Activated T-cell treated with anti-CD3 and anti-CD28 coated beads, Interleukin-2, amount 50 U/mL, for 4 hours (primary cell): ENCODE results near the gene MRPS18B. TPM values are rescaled to one million over a fixed set of nuclear protein-coding genes. Genes with fewer than 3 reads are reported as not detected.
"Not testable (repeated sequence)": the region's sequence is repeated elsewhere in the genome, so short reads cannot be mapped to it uniquely, and the experiment has no call there.

Source experiments
- ATAC-seq, 2 donors: fragments of 200-7000 bp; cut with Tn5 transposase; one replicate each; pipeline ENCODE4 v1.10.0; 2021
- DNase-seq: peaks from one replicate; pipeline ENCODE4 v3.0.0-alpha.2; 2020
- H3K27me3 Mint-ChIP-seq: one replicate; pipeline ENCODE4 v1.8.0; 2021; ENCODE audit warnings: low read depth, mixed read lengths
- H3K36me3 Mint-ChIP-seq: one replicate; pipeline ENCODE4 v1.8.0; 2022; ENCODE audit warnings: mixed read lengths; ENCODE audit not compliant: insufficient read depth
- H3K4me1 Mint-ChIP-seq: one replicate; pipeline ENCODE4 v1.8.0; 2021; ENCODE audit warnings: low read depth, mixed read lengths
- H3K4me3 Mint-ChIP-seq: one replicate; pipeline ENCODE4 v1.8.0; 2021; ENCODE audit warnings: mild to moderate bottlenecking, moderate library complexity, mixed read lengths
- H3K9me3 Mint-ChIP-seq: one replicate; pipeline ENCODE4 v1.8.0; 2021; ENCODE audit warnings: mixed read lengths
- total RNA-seq, 3 donors: library from RNA; stranded (reverse); gene quantifications; one replicate each; pipeline ENCODE4 v1.2.1, GENCODE V29; 2021

The MRPS18B gene
- total RNA-seq, 3 donors from 2014 or later, result 98.6 to 108 (median 103) TPM

GRCh38 chr6:30597315-30598144, 20.1 kb upstream of the MRPS18B start:
- H3K4me3 Mint-ChIP-seq, H3K9me3 Mint-ChIP-seq, H3K27me3 Mint-ChIP-seq: not testable (repeated sequence)
- Mint-ChIP-seq H3K36me3 (peaks cover 15% of the 10 kb centered on the region), H3K4me1 (peaks cover 17% of the 10 kb centered on the region)
- peak; percentile 85 to 89 for ATAC-seq
- peak; percentile 79 for DNase-seq

DNA sequence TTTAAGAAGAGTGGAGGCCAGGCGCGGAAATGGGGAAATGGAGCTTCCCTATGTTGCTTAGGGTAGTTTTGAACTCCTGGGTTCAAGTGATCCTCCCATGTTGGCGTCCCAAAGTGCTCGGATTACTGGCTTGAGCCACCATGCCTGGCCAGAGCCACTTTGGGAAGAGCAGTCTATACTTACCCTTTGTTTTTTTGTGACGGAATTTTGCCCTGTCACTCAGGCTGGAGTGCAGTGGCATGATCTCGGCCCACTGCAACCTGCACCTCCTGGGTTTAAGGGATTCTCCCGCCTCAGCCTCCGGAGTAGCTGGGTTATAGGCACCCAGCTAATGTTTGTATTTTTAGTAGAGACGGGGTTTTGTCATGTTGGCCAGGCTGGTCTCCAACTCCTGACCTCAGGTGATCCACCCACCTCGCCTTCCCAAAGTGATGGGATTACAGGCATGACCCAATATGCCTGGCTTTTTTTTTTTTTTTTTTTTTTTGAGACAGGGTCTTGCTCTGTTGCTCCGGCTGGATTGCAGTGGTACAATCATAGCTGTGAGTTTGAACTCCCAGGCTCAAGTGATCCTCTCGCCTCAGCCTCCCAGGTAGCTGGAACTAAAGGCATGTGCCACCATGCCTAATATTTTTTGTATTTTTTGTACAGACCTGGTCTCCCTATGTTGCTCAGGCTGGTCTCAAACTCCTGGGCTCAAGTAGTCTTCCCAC, 18.6 kb upstream of the MRPS18B start:
- ATAC-seq, result no peak
- no peak for DNase-seq
- H3K9me3 Mint-ChIP-seq, result no peaks in the 10 kb centered on the region
- peaks cover 25% of the 10 kb centered on the region for H3K4me1 Mint-ChIP-seq
- H3K4me3 Mint-ChIP-seq, result no peak overlapping the region
- peaks cover 27% of the 10 kb centered on the region for H3K36me3 Mint-ChIP-seq
- no peaks in the 10 kb centered on the region for H3K27me3 Mint-ChIP-seq

GRCh38 chr6:30599625-30600324, 17.9 kb upstream of the MRPS18B start:
- ATAC-seq (no peak), DNase-seq (no peak)
- no peak overlapping the region for H3K4me3 Mint-ChIP-seq
- H3K27me3 Mint-ChIP-seq, result no peaks in the 10 kb centered on the region
- H3K9me3 Mint-ChIP-seq, result no peaks in the 10 kb centered on the region
- peaks cover 31% of the 10 kb centered on the region for H3K36me3 Mint-ChIP-seq
- peaks cover 25% of the 10 kb centered on the region for H3K4me1 Mint-ChIP-seq

GRCh38 chr6:30600451-30600961, 17.1 kb upstream of the MRPS18B start:
- peaks cover 33% of the 10 kb centered on the region for H3K36me3 Mint-ChIP-seq
- no peaks in the 10 kb centered on the region for H3K27me3 Mint-ChIP-seq
- no peak for DNase-seq
- H3K4me3 Mint-ChIP-seq, result no peak overlapping the region
- ATAC-seq, result no peak
- H3K9me3 Mint-ChIP-seq, result no peaks in the 10 kb centered on the region
- peaks cover 23% of the 10 kb centered on the region for H3K4me1 Mint-ChIP-seq

- Mint-ChIP-seq H3K4me1 (peaks cover 26% of the 10 kb centered on the region), H3K27me3 (no peaks in the 10 kb centered on the region), H3K36me3 (peaks cover 40% of the 10 kb centered on the region), H3K4me3 (no peak overlapping the region), H3K9me3 (no peaks in the 10 kb centered on the region)
- DNase-seq (no peak), ATAC-seq (no peak)
Measured at GRCh38 chr6:30601436-30601814, 16.2 kb upstream of the MRPS18B start.

DNA sequence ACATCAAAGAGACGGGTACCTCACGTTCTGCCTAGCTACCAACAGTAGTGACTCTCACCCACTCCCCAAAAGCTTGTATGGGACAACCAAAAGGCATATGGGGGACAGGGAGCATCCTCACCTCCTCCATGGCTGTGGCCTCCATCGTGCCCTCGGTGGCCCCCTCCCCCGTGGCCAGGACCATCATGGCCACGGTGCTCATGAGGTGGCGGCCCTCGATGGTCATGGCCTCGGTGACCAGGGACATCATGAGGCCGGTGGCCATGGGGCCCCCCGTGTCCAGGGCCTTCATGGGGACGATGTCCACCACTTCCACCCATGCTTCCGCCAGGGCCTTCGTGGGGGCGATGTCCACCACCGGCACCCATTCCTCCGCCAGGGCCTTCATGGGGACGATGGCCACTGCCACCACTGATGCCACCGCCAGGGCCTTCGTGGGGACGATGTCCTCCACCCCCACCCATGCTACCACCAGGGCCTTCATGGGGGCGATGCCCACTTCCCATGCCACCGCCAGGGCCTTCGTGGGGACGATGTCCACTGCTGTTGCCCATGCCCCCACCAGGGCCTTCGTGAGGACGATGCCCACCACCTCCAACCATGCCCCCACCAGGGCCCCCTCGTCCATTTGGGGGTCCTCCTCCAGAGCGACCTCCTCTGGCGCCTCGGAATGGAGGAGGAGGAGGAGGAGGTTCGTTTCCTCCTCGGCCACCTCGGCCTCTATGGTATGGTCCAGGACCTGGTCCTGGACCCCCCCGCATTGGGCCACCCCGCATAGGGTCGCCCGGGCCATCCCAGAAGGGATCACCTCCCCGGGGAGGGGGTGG, 15.6 kb upstream of the MRPS18B start:
- no peak for ATAC-seq
- Mint-ChIP-seq H3K9me3 (no peaks in the 10 kb centered on the region), H3K36me3 (peaks cover 45% of the 10 kb centered on the region), H3K4me3 (no peak overlapping the region), H3K27me3 (no peaks in the 10 kb centered on the region), H3K4me1 (peaks cover 25% of the 10 kb centered on the region)
- DNase-seq, result no peak

DNA sequence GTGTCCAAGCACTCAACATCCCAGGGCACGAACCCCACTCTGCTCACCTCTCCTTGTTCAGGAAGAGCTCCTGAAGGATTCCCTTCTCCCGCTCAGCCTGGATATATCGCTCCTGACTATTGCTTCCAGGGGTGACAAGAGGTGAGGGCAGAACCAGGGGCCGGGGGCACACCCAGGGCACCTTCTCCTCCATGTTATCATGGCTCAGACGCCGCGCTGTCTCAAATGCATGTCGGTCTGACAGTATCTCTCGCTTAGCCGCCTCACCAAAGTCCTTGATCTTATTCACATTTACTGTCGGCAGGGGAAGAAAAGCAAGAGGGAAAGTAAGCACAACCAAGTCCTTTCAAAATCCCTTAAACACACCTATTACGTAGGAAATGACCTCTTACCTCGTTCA, 13.7 kb upstream of the MRPS18B start:
- DNase-seq (no peak), ATAC-seq (no peak)
- Mint-ChIP-seq H3K4me1 (peaks cover 26% of the 10 kb centered on the region), H3K36me3 (peaks cover 53% of the 10 kb centered on the region), H3K9me3 (no peaks in the 10 kb centered on the region), H3K27me3 (no peaks in the 10 kb centered on the region), H3K4me3 (no peak overlapping the region)

GRCh38 chr6:30610065-30610464, 7.6 kb upstream of the MRPS18B start:
- Mint-ChIP-seq H3K4me1 (peaks cover 64% of the 10 kb centered on the region), H3K4me3 (no peak overlapping the region), H3K27me3 (no peaks in the 10 kb centered on the region), H3K9me3 (no peaks in the 10 kb centered on the region), H3K36me3 (peaks cover 45% of the 10 kb centered on the region)
- ATAC-seq, result no peak
- no peak for DNase-seq

GRCh38 chr6:30611150-30611855, 6.3 kb upstream of the MRPS18B start:
- Mint-ChIP-seq H3K36me3 (peaks cover 46% of the 10 kb centered on the region), H3K27me3 (no peaks in the 10 kb centered on the region), H3K4me3 (no peak overlapping the region), H3K9me3 (no peaks in the 10 kb centered on the region), H3K4me1 (peaks cover 61% of the 10 kb centered on the region)
- DNase-seq, result no peak
- ATAC-seq, result no peak

GRCh38 chr6:30611856-30612194, 5.8 kb upstream of the MRPS18B start:
- DNase-seq (no peak), ATAC-seq (no peak)
- H3K4me3 Mint-ChIP-seq, result no peak overlapping the region
- peaks cover 46% of the 10 kb centered on the region for H3K36me3 Mint-ChIP-seq
- no peaks in the 10 kb centered on the region for H3K9me3 Mint-ChIP-seq
- H3K4me1 Mint-ChIP-seq, result peaks cover 61% of the 10 kb centered on the region
- no peaks in the 10 kb centered on the region for H3K27me3 Mint-ChIP-seq

GRCh38 chr6:30612213-30612612, 5.4 kb upstream of the MRPS18B start:
- Mint-ChIP-seq H3K27me3 (no peaks in the 10 kb centered on the region), H3K9me3 (no peaks in the 10 kb centered on the region), H3K4me1 (peaks cover 61% of the 10 kb centered on the region), H3K4me3 (peak overlapping the region; percentile 4), H3K36me3 (peaks cover 49% of the 10 kb centered on the region)
- DNase-seq (no peak), ATAC-seq (no peak)

DNA sequence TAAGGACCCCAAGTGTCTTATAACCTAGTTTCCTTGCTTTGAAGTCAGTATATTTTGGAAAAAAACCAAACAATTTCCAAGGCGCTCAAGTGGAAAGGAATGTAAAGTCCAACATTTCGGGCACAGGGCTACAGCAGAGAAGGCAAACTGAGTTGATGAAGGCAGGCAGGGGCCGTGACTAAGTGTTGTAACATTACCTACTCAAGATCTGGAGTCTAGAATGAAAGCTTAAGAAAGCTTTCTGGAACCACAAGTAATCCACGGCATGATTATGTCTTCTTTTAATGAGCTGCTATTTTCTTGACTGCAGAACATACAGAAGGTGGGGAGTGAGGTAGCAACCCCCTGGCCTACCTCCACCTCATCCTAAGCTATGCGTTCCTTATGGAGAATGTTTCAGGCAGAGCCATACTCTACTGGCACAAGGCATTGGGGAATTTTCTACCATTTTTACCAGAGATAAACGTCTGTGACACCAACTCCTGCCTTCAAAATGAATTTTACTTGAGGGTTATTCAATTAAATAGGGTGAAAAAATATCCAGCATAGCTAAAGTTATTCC, 4.9 kb upstream of the MRPS18B start:
- H3K9me3 Mint-ChIP-seq, result no peaks in the 10 kb centered on the region
- H3K27me3 Mint-ChIP-seq, result no peaks in the 10 kb centered on the region
- DNase-seq (no peak), ATAC-seq (no peak)
- H3K4me3 Mint-ChIP-seq, result peak overlapping the region; percentile 90
- peaks cover 56% of the 10 kb centered on the region for H3K4me1 Mint-ChIP-seq
- peaks cover 44% of the 10 kb centered on the region for H3K36me3 Mint-ChIP-seq
